Measurements from ENCODE around the gene ATF3. TPM values are rescaled to one million over a fixed set of nuclear protein-coding genes. Genes with fewer than 3 reads are reported as not detected.

ATF3 gene
- total and polyA plus RNA-seq, 2 donors (not counting 1 experiment from before 2014, with no cell fraction given), result 33.8 to 35.7 TPM

GRCh38 chr1:212595787-212596714 lies 12.5 kb upstream of the ATF3 start:
- peak overlapping the region; percentile 2 to 28 (median 20) for H3K4me3 ChIP-seq (replicated peaks in 1 of 4; ENCODE audit: control extremely low read depth in 1 of 4, insufficient read depth in 1 of 4, low read depth in 3 of 4, low read length in 4 of 4)
- H3K27me3 ChIP-seq (ENCODE audit: control insufficient read depth, insufficient read depth, low read length), result peaks cover 8% of the 10 kb centered on the region
- peak overlapping the region; percentile 45 for H3K9ac ChIP-seq (ENCODE audit: insufficient read depth, low read length)
- no peaks in the 10 kb centered on the region for H3K9me3 ChIP-seq (ENCODE audit: control insufficient read depth, insufficient read depth, low read depth, low read length)
- peak overlapping the region; percentile 97 for H3K27ac ChIP-seq (ENCODE audit: insufficient read depth, low read length)
- peak; percentile 92 to 96 for DNase-seq (ENCODE audit: low read depth in 2 of 2)
- TF ChIP-seq EZH2 (IDR thresholded peaks at IDR 0.05; ENCODE audit: low read length, missing control alignments) (no peak), CTCF (conservative IDR thresholded peaks at IDR 0.05 in 1 of 2, IDR thresholded peaks at IDR 0.05 in 1 of 2; ENCODE audit: low read depth in 1 of 2, low read length in 2 of 2) (peak; percentile 48 to 58)
- peak overlapping the region; percentile 34 for H2AFZ ChIP-seq (ENCODE audit: low read length)
- no peaks in the 10 kb centered on the region for H4K20me1 ChIP-seq (ENCODE audit: control insufficient read depth, extremely low read depth, insufficient read depth, low read length)
- H3K79me2 ChIP-seq (ENCODE audit: control insufficient read depth, insufficient read depth, low read length), result no peaks in the 10 kb centered on the region
- H3K4me2 ChIP-seq (ENCODE audit: extremely low read depth, insufficient read depth, low read length), result peak overlapping the region; percentile 84
- no peaks in the 10 kb centered on the region for H3K36me3 ChIP-seq (ENCODE audit: control insufficient read depth, insufficient read depth, low read length)
- H3K4me1 ChIP-seq (ENCODE audit: control insufficient read depth, extremely low read depth, insufficient read depth, low read length), result peaks cover 13% of the 10 kb centered on the region

- H3K36me3 ChIP-seq (ENCODE audit: control insufficient read depth, insufficient read depth, low read length), result no peaks in the 10 kb centered on the region
- TF ChIP-seq CTCF (conservative IDR thresholded peaks at IDR 0.05 in 1 of 2, IDR thresholded peaks at IDR 0.05 in 1 of 2; ENCODE audit: low read depth in 1 of 2, low read length in 2 of 2), result no peak
- H3K4me1 ChIP-seq (ENCODE audit: control insufficient read depth, extremely low read depth, insufficient read depth, low read length), result peaks cover 13% of the 10 kb centered on the region
- H3K4me2 ChIP-seq (ENCODE audit: extremely low read depth, insufficient read depth, low read length), result peak overlapping the region; percentile 84
- DNase-seq (ENCODE audit: low read depth in 2 of 2), result no peak
- no peaks in the 10 kb centered on the region for H4K20me1 ChIP-seq (ENCODE audit: control insufficient read depth, extremely low read depth, insufficient read depth, low read length)
- peak overlapping the region; percentile 34 for H2AFZ ChIP-seq (ENCODE audit: low read length)
- peaks cover 7% of the 10 kb centered on the region for H3K27me3 ChIP-seq (ENCODE audit: control insufficient read depth, insufficient read depth, low read length)
- H3K4me3 ChIP-seq (replicated peaks in 1 of 4; ENCODE audit: control extremely low read depth in 1 of 4, insufficient read depth in 1 of 4, low read depth in 3 of 4, low read length in 4 of 4), result peak overlapping the region; percentile 1 to 22 (median 10)
- no peaks in the 10 kb centered on the region for H3K79me2 ChIP-seq (ENCODE audit: control insufficient read depth, insufficient read depth, low read length)
- peak overlapping the region; percentile 45 for H3K9ac ChIP-seq (ENCODE audit: insufficient read depth, low read length)
- H3K9me3 ChIP-seq (ENCODE audit: control insufficient read depth, insufficient read depth, low read depth, low read length), result no peaks in the 10 kb centered on the region
- H3K27ac ChIP-seq (ENCODE audit: insufficient read depth, low read length), result peak overlapping the region; percentile 97
Observed at GRCh38 chr1:212596798-212597197, 11.8 kb upstream of the ATF3 start.

GRCh38 chr1:212597487-212597886 lies 11.1 kb upstream of the ATF3 start:
- Histone ChIP-seq H3K4me3 (replicated peaks in 1 of 4; ENCODE audit: control extremely low read depth in 1 of 4, insufficient read depth in 1 of 4, low read depth in 3 of 4, low read length in 4 of 4) (no peak overlapping the region), H3K36me3 (ENCODE audit: control insufficient read depth, insufficient read depth, low read length) (no peaks in the 10 kb centered on the region), H3K9me3 (ENCODE audit: control insufficient read depth, insufficient read depth, low read depth, low read length) (no peaks in the 10 kb centered on the region), H3K4me1 (ENCODE audit: control insufficient read depth, extremely low read depth, insufficient read depth, low read length) (peaks cover 13% of the 10 kb centered on the region), H3K9ac (ENCODE audit: insufficient read depth, low read length) (no peak overlapping the region), H3K27me3 (ENCODE audit: control insufficient read depth, insufficient read depth, low read length) (peaks cover 14% of the 10 kb centered on the region), H3K79me2 (ENCODE audit: control insufficient read depth, insufficient read depth, low read length) (no peaks in the 10 kb centered on the region), H3K4me2 (ENCODE audit: extremely low read depth, insufficient read depth, low read length) (no peak overlapping the region), H2AFZ (ENCODE audit: low read length) (no peak overlapping the region), H4K20me1 (ENCODE audit: control insufficient read depth, extremely low read depth, insufficient read depth, low read length) (no peaks in the 10 kb centered on the region), H3K27ac (ENCODE audit: insufficient read depth, low read length) (peak overlapping the region; percentile 97)
- peak in 1 of 2 donors; percentile 44 for DNase-seq (ENCODE audit: low read depth in 2 of 2)
- TF ChIP-seq CTCF (conservative IDR thresholded peaks at IDR 0.05 in 1 of 2, IDR thresholded peaks at IDR 0.05 in 1 of 2; ENCODE audit: low read depth in 1 of 2, low read length in 2 of 2) (no peak), EZH2 (IDR thresholded peaks at IDR 0.05; ENCODE audit: low read length, missing control alignments) (no peak)
